Neural cell (in vitro differentiated cells): Measurements from ENCODE around the gene TM7SF3.

Experiments
- EP300 ChIP-seq: fragments of 450-650 bp; conservative IDR thresholded peaks from 2 replicates; pipeline ENCODE4 v1.6.1; 2014; ENCODE audit warnings: antibody characterized with exemption, mild to moderate bottlenecking, moderate library complexity; ENCODE audit not compliant: poor library complexity, severe bottlenecking
- EZH2 ChIP-seq: fragments of 200-600, 300-800 bp; shearing (Covaris generic), sonication (generic); IDR thresholded peaks from 2 replicates; pipeline ENCODE4 v1.6.1; 2014; ENCODE audit warnings: antibody characterized with exemption, low read length, borderline replicate concordance, mild to moderate bottlenecking; ENCODE audit not compliant: insufficient read depth, poor library complexity, severe bottlenecking
- MXI1 ChIP-seq: fragments of 450-650 bp; conservative IDR thresholded peaks from 2 replicates; pipeline ENCODE4 v1.6.1; 2014; ENCODE audit warnings: antibody characterized with exemption, mild to moderate bottlenecking; ENCODE audit not compliant: poor library complexity, severe bottlenecking
- POLR2AphosphoS5 ChIP-seq: IDR thresholded peaks from 2 replicates; pipeline ENCODE4 v1.6.1; 2012
- RAD21 ChIP-seq: fragments of 450-650 bp; conservative IDR thresholded peaks from 2 replicates; pipeline ENCODE4 v1.6.1; 2014; ENCODE audit warnings: antibody characterized with exemption, mild to moderate bottlenecking, moderate library complexity
- TF ChIP-seq, protein P1 (sequence below): fragments of 450-650 bp; IDR thresholded peaks from 2 replicates; pipeline ENCODE4 v1.5.1; 2014; ENCODE audit warnings: antibody characterized with exemption, mild to moderate bottlenecking, moderate library complexity; ENCODE audit not compliant: poor library complexity, severe bottlenecking
- TF ChIP-seq, protein P2 (sequence below): IDR thresholded peaks from 2 replicates; pipeline ENCODE4 v1.6.1; 2012; ENCODE audit warnings: borderline replicate concordance

DNA sequence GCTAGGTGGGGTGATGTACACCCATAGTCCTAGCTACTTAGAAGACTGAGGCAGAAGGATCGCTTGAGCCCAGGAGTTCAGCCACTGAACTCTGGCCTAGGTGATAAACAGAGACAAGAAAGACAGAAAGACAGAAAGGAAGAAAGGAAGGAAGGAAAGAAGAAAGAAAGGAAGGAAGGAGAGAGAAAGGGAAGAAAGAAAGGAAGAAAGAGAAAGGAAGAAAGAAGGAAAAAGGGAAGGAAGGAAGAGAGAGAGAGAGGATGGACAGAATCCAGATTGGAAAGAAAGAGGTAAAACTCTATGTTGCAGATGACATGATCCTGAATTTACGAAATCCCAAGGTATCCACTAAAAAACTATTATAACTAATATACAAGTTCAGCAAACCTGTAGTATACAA is 84.6 kb downstream of the TM7SF3 start:
- TF ChIP-seq EZH2, result no peak
- TF ChIP-seq, protein P1, sequence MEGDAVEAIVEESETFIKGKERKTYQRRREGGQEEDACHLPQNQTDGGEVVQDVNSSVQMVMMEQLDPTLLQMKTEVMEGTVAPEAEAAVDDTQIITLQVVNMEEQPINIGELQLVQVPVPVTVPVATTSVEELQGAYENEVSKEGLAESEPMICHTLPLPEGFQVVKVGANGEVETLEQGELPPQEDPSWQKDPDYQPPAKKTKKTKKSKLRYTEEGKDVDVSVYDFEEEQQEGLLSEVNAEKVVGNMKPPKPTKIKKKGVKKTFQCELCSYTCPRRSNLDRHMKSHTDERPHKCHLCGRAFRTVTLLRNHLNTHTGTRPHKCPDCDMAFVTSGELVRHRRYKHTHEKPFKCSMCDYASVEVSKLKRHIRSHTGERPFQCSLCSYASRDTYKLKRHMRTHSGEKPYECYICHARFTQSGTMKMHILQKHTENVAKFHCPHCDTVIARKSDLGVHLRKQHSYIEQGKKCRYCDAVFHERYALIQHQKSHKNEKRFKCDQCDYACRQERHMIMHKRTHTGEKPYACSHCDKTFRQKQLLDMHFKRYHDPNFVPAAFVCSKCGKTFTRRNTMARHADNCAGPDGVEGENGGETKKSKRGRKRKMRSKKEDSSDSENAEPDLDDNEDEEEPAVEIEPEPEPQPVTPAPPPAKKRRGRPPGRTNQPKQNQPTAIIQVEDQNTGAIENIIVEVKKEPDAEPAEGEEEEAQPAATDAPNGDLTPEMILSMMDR, result no peak
- TF ChIP-seq RAD21, result no peak
- TF ChIP-seq POLR2AphosphoS5, result no peak
- TF ChIP-seq EP300, result no peak
- TF ChIP-seq MXI1, result no peak
- TF ChIP-seq, protein P2, sequence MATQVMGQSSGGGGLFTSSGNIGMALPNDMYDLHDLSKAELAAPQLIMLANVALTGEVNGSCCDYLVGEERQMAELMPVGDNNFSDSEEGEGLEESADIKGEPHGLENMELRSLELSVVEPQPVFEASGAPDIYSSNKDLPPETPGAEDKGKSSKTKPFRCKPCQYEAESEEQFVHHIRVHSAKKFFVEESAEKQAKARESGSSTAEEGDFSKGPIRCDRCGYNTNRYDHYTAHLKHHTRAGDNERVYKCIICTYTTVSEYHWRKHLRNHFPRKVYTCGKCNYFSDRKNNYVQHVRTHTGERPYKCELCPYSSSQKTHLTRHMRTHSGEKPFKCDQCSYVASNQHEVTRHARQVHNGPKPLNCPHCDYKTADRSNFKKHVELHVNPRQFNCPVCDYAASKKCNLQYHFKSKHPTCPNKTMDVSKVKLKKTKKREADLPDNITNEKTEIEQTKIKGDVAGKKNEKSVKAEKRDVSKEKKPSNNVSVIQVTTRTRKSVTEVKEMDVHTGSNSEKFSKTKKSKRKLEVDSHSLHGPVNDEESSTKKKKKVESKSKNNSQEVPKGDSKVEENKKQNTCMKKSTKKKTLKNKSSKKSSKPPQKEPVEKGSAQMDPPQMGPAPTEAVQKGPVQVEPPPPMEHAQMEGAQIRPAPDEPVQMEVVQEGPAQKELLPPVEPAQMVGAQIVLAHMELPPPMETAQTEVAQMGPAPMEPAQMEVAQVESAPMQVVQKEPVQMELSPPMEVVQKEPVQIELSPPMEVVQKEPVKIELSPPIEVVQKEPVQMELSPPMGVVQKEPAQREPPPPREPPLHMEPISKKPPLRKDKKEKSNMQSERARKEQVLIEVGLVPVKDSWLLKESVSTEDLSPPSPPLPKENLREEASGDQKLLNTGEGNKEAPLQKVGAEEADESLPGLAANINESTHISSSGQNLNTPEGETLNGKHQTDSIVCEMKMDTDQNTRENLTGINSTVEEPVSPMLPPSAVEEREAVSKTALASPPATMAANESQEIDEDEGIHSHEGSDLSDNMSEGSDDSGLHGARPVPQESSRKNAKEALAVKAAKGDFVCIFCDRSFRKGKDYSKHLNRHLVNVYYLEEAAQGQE, result no peak
